Endothelial cell of umbilical vein (primary cell): ENCODE measurements around the gene SLC6A18. TPM values are rescaled to one million over a fixed set of nuclear protein-coding genes. Genes with fewer than 3 reads are reported as not detected.

Experiments
- BruUV-seq: library from RNA; stranded (reverse); fragments of 400-500 nt; replicated peaks from 2 replicates; lab custom pipeline; 2021; lab: Mats Ljungman, UMichigan
- CTCF ChIA-PET: fragments of 300-600, 350-600 bp; sonication (Branson Sonifier 250); formaldehyde crosslinking; loops from one replicate; lab custom pipeline; 2021; ENCODE audit warnings: antibody characterized with exemption, inconsistent platforms; lab: Charles Lee
- POLR2A ChIA-PET: fragments of 300-600, 350-600 bp; sonication (Branson Sonifier 250); formaldehyde crosslinking; loops from one replicate; lab custom pipeline; 2021; ENCODE audit warnings: antibody characterized with exemption, inconsistent platforms; lab: Charles Lee
- DNase-seq: peaks from one replicate; pipeline ENCODE4 v3.0.0-alpha.2; 2011; ENCODE audit warnings: low read depth, low spot score
- FAIRE-seq: peaks from 2 replicates; lab custom pipeline; 2011; peaks lifted over from hg19 to GRCh38; lab: Jason Lieb, UNC
- H2AFZ ChIP-seq: 2 replicates; pipeline ENCODE4 v1.6.0; 2012; ENCODE audit warnings: low read depth, low read length, control low read depth, inconsistent platforms
- H3K27ac ChIP-seq: 2 replicates; pipeline ENCODE4 v1.5.1; 2011; ENCODE audit warnings: low read depth, mild to moderate bottlenecking, control low read depth, low read length, moderate library complexity; ENCODE audit not compliant: insufficient read depth
- H3K27me3 ChIP-seq, 2 experiments: 2 replicates each; pipeline versions ENCODE4 v1.6.0 to v1.6.1; 2011; ENCODE audit warnings: low read length in 2 of 2, mixed read lengths in 1 of 2; ENCODE audit not compliant: control insufficient read depth in 2 of 2, insufficient read depth in 2 of 2
- H3K36me3 ChIP-seq, 2 experiments: 2 replicates in 1 of 2; 3 replicates in 1 of 2; pipeline ENCODE4 v1.5.1; 2011; ENCODE audit warnings: low read length in 2 of 2, mild to moderate bottlenecking in 1 of 2, moderate library complexity in 1 of 2; ENCODE audit not compliant: control insufficient read depth in 2 of 2, insufficient read depth in 2 of 2; ENCODE audit errors: extremely low read depth in 1 of 2
- H3K4me1 ChIP-seq: 3 replicates; pipeline ENCODE4 v1.5.1; 2011; ENCODE audit warnings: mild to moderate bottlenecking, low read length; ENCODE audit not compliant: control insufficient read depth, insufficient read depth; ENCODE audit errors: extremely low read depth
- H3K4me2 ChIP-seq: 2 replicates; pipeline ENCODE4 v1.6.1; 2011; ENCODE audit warnings: low read length, control low read depth, mixed read lengths; ENCODE audit not compliant: insufficient read depth
- H3K4me3 ChIP-seq, 3 experiments: fragments of 200-600 bp in 1 of 3; sonication (generic), shearing (Covaris generic) in 1 of 3; replicated peaks in 1 of 3; 2 replicates each; pipeline ENCODE4 v1.5.1; 2011 to 2016; ENCODE audit warnings: control low read depth in 3 of 3, low read length in 3 of 3, mild to moderate bottlenecking in 2 of 3, inconsistent platforms in 1 of 3, low read depth in 1 of 3, moderate library complexity in 1 of 3; ENCODE audit not compliant: insufficient read depth in 1 of 3
- H3K79me2 ChIP-seq: 2 replicates; pipeline ENCODE4 v1.6.0; 2012; ENCODE audit warnings: low read length, inconsistent platforms; ENCODE audit not compliant: control insufficient read depth, insufficient read depth
- H3K9ac ChIP-seq: replicated peaks from 2 replicates; pipeline ENCODE3; 2011; ENCODE audit warnings: low read length, control low read depth; ENCODE audit not compliant: insufficient read depth; ENCODE audit errors: extremely low read depth
- H3K9me1 ChIP-seq: replicated peaks from 3 replicates; pipeline ENCODE4 v1.6.0; 2011; ENCODE audit warnings: mild to moderate bottlenecking, low read length; ENCODE audit not compliant: control insufficient read depth, insufficient read depth; ENCODE audit errors: extremely low read depth
- H3K9me3 ChIP-seq: replicated peaks from 2 replicates; pipeline ENCODE4 v1.5.1; 2012; ENCODE audit warnings: low read length, inconsistent platforms; ENCODE audit not compliant: control insufficient read depth, insufficient read depth
- H4K20me1 ChIP-seq: replicated peaks from 2 replicates; pipeline ENCODE3; 2011; ENCODE audit warnings: mild to moderate bottlenecking, low read length; ENCODE audit not compliant: control insufficient read depth, insufficient read depth; ENCODE audit errors: extremely low read depth
- EZH2 ChIP-seq: IDR thresholded peaks from 2 replicates; pipeline ENCODE4 v1.6.1; 2012; ENCODE audit warnings: borderline replicate concordance, low read depth, mild to moderate bottlenecking, moderate library complexity, low read length, inconsistent platforms; ENCODE audit not compliant: severe bottlenecking
- FOS ChIP-seq: IDR thresholded peaks from 2 replicates; pipeline ENCODE4 v1.6.1; 2011; ENCODE audit warnings: mild to moderate bottlenecking, low read length, moderate library complexity, borderline replicate concordance; ENCODE audit not compliant: insufficient read depth
- GATA2 ChIP-seq: IDR thresholded peaks from 2 replicates; pipeline ENCODE4 v1.7.0; 2011; ENCODE audit warnings: low read depth, mild to moderate bottlenecking, moderate library complexity, mixed read lengths, low read length; ENCODE audit not compliant: insufficient read length, insufficient read depth
- JUN ChIP-seq: IDR thresholded peaks from 2 replicates; pipeline ENCODE4 v1.6.1; 2011; ENCODE audit warnings: borderline replicate concordance, low read depth; ENCODE audit not compliant: insufficient read length, insufficient read depth
- MYC ChIP-seq: IDR thresholded peaks from one replicate; pipeline ENCODE4 v1.6.1; 2011; ENCODE audit warnings: mild to moderate bottlenecking, low read depth, low read length
- POLR2A ChIP-seq: IDR thresholded peaks from 2 replicates; pipeline ENCODE4 v1.6.1; 2012; ENCODE audit warnings: low read depth, mild to moderate bottlenecking, control low read depth, low read length
- POLR2AphosphoS5 ChIP-seq: IDR thresholded peaks from 2 replicates; pipeline ENCODE4 v1.6.1; 2012; ENCODE audit warnings: low read depth, mild to moderate bottlenecking, control low read depth, low read length, moderate library complexity; ENCODE audit not compliant: insufficient read depth
- dilution Hi-C: fragments of 300-500 bp; cut with MboI; formaldehyde crosslinking; loops from one replicate; pipeline ENCODE4 v1.15.0; 2019; ENCODE audit warnings: low sequenced_read_pairs; ENCODE audit not compliant: extremely low pct_ligation_motif_present
- intact Hi-C: fragments of 100-400 bp; cut with micrococcal nuclease; formaldehyde crosslinking; loops from one replicate; pipeline ENCODE4 v1.10.0; 2022
- polyA plus RNA-seq, 4 experiments: library from polyadenylated mRNA; depleted of rRNA in 3 of 4; stranded (reverse) in 3 of 4; unstranded in 1 of 4; fragments of >200 nt; gene quantifications; 2 replicates each; pipeline versions ENCODE4 v1.2.1 to v1.2.3, GENCODE V29; 2011 to 2012; ENCODE audit warnings: missing spikeins in 1 of 4
- total RNA-seq: library from RNA; stranded (reverse); gene quantifications from 2 replicates; pipeline ENCODE4 v1.2.3, GENCODE V29; 2021
- TF ChIP-seq, protein P1 (sequence below): IDR thresholded peaks from 2 replicates; pipeline ENCODE4 v1.6.1; 2011; ENCODE audit not compliant: insufficient read depth, insufficient read length
- TF ChIP-seq, protein P2 (sequence below), 2 donors: IDR thresholded peaks; 1 replicate in 1 of 2; 2 replicates in 1 of 2; pipeline ENCODE4 v1.5.1; 2011; ENCODE audit warnings: low read length in 2 of 2, mild to moderate bottlenecking in 2 of 2, moderate library complexity in 2 of 2, control low read depth in 1 of 2, inconsistent platforms in 1 of 2, low read depth in 1 of 2; ENCODE audit not compliant: insufficient read depth in 1 of 2; ENCODE audit errors: extremely low read depth in 1 of 2

SLC6A18 gene
- total and polyA plus RNA-seq, 2 donors (not counting 3 experiments of a cell fraction or from before 2014, with no cell fraction given), result not detected

DNA sequence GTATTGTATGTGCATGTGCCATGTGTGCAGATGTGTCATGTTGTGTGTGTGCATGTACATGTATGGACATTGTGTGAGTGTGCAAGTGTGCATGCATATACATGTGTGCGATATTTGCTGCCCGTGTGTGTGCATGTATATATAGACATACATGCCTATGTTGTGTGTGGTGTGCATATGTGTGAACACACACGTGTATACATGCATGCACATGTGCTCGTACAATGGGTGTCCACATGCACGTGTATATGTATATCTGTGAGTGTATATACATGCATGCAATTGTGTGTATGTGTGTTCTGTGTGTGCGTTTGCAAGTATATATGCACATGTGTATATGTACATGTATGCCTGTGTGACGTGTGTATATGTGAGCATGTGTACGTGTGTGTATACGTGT lies 3.0 kb upstream of the SLC6A18 start:
- TF ChIP-seq, protein P1, sequence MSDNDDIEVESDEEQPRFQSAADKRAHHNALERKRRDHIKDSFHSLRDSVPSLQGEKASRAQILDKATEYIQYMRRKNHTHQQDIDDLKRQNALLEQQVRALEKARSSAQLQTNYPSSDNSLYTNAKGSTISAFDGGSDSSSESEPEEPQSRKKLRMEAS, result no peak
- TF ChIP-seq FOS, result no peak
- no peak for TF ChIP-seq EZH2
- TF ChIP-seq POLR2AphosphoS5, result no peak
- TF ChIP-seq, protein P2, sequence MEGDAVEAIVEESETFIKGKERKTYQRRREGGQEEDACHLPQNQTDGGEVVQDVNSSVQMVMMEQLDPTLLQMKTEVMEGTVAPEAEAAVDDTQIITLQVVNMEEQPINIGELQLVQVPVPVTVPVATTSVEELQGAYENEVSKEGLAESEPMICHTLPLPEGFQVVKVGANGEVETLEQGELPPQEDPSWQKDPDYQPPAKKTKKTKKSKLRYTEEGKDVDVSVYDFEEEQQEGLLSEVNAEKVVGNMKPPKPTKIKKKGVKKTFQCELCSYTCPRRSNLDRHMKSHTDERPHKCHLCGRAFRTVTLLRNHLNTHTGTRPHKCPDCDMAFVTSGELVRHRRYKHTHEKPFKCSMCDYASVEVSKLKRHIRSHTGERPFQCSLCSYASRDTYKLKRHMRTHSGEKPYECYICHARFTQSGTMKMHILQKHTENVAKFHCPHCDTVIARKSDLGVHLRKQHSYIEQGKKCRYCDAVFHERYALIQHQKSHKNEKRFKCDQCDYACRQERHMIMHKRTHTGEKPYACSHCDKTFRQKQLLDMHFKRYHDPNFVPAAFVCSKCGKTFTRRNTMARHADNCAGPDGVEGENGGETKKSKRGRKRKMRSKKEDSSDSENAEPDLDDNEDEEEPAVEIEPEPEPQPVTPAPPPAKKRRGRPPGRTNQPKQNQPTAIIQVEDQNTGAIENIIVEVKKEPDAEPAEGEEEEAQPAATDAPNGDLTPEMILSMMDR (IDR thresholded peaks at IDR 0.05; ENCODE audit: extremely low read depth in 1 of 2, insufficient read depth in 1 of 2, low read depth in 1 of 2, low read length in 2 of 2), result no peak
- no peak for TF ChIP-seq JUN
- no peak for TF ChIP-seq POLR2A
- TF ChIP-seq MYC, result no peak
- no peak for TF ChIP-seq GATA2
- FAIRE-seq, result no peak
- POLR2A ChIA-PET, result no interaction called here

More for the DNA sequence above, 3.0 kb upstream of the SLC6A18 start:
- H3K9me3 ChIP-seq, result no peaks in the 10 kb centered on the region
- no TSS peak for BruUV-seq
- no peaks in the 10 kb centered on the region for H3K36me3 ChIP-seq
- no peaks in the 10 kb centered on the region for H4K20me1 ChIP-seq
- H3K4me2 ChIP-seq, result no peak overlapping the region
- intact Hi-C loops (no loop called here), dilution Hi-C loops (no loop called here)
- H3K27me3 ChIP-seq, result no peaks in the 10 kb centered on the region
- no peaks in the 10 kb centered on the region for H3K4me1 ChIP-seq
- H3K9me1 ChIP-seq, result no peaks in the 10 kb centered on the region
- CTCF ChIA-PET, result no interaction called here
- no peak overlapping the region for H3K4me3 ChIP-seq
- H3K79me2 ChIP-seq, result no peaks in the 10 kb centered on the region
- no peak overlapping the region for H3K27ac ChIP-seq
- H3K9ac ChIP-seq, result no peak overlapping the region
- H2AFZ ChIP-seq, result no peak overlapping the region
- DNase-seq, result no peak
